GM10266 (cell line): ENCODE data around the gene CTF1.

Experiments used
- DNase-seq: peaks from one replicate; pipeline ENCODE4 v3.0.0; 2012; ENCODE audit errors: extremely low spot score
- TF ChIP-seq, protein P1 (sequence below): IDR thresholded peaks from 2 replicates; pipeline ENCODE4 v1.5.1; 2012; ENCODE audit warnings: mild to moderate bottlenecking, low read depth; ENCODE audit not compliant: control insufficient read depth, insufficient read depth; ENCODE audit errors: missing control alignments

Gene CTF1

DNA sequence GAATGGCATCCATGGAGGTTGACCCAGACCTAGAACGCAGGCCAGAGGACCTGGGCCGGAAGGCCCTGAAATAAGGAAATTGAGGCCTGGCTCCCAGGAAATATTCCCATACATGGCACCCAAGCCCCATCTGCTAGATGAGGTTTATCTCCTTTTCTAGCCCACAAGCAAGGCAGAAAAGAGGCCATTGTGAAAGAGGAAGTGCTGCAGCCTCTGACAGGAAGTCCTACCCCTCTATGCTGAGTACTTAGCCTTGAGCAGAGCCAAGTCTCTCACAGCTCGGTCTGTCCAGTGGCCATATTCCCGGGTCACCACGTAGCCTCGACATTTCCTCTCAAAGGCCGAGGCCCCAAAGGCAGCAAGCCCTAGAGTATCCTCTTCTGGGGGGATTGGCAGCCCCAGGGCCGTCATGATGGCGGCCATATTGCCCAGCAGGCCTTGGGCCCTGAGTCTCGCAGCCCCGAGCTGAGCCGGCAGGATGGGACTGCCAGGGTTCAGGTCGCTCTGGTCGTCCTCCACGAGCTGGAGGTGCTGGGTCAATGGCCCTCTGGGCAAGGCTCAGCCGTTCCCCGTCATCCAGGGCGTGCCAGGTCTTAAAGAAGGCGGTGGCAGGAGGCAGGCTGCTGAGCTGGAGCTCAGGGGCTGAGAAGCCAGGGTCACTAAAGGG is 7.8 kb downstream of the CTF1 start:
- TF ChIP-seq, protein P1, sequence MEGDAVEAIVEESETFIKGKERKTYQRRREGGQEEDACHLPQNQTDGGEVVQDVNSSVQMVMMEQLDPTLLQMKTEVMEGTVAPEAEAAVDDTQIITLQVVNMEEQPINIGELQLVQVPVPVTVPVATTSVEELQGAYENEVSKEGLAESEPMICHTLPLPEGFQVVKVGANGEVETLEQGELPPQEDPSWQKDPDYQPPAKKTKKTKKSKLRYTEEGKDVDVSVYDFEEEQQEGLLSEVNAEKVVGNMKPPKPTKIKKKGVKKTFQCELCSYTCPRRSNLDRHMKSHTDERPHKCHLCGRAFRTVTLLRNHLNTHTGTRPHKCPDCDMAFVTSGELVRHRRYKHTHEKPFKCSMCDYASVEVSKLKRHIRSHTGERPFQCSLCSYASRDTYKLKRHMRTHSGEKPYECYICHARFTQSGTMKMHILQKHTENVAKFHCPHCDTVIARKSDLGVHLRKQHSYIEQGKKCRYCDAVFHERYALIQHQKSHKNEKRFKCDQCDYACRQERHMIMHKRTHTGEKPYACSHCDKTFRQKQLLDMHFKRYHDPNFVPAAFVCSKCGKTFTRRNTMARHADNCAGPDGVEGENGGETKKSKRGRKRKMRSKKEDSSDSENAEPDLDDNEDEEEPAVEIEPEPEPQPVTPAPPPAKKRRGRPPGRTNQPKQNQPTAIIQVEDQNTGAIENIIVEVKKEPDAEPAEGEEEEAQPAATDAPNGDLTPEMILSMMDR, result no peak

DNA sequence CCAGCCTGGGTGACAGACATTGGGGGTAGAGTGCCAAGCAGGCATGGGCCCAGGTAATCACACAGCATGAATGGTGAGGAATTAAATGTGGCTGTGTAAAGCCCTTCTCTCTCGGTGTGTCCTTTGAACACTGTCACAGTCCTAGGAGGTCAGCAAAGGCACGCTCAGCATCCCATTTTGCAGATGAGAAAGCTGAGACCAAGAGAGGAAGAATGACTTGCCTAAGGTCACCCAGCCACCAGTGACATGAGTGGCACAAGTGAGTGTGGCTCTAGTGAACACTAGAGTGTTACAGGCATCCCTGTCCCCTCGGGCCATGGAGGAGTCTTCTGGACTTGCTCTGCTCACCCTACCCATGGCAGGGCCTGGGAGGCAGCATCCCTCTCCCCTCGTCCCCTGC is 10.7 kb downstream of the CTF1 start:
- TF ChIP-seq, protein P1, result no peak
- DNase-seq, result no peak

More for the DNA sequence above, 7.8 kb downstream of the CTF1 start:
- no peak for DNase-seq

DNA sequence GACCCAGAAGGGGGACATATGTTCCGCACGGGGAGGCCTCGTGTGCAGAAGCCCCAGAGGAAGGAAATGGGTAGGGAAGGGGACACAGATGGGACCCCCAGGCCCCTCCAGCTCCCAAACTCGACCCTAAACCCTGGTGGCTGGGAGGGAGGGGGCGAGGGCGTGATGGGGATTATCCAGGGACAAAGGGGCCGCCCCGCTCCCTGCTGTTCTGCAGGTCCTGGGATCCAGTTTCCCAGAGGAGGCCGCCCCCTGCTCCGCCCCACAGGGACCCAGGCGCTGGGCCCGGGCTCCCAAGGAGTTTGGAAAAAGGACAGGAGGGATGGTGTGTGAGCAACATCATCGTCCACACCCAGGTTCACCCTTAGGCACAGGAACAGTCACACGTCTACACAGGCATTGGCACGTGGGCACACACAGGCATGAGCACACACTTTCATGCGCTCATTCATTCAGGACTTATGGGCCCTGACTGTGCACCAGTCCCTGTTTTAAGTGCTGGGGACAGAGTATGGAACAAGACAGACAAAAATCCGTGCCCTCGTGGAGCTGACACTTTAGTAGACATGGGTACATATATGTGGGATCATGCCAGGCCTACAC is 14.1 kb downstream of the CTF1 start:
- no peak for DNase-seq
- TF ChIP-seq, protein P1, result no peak

DNA sequence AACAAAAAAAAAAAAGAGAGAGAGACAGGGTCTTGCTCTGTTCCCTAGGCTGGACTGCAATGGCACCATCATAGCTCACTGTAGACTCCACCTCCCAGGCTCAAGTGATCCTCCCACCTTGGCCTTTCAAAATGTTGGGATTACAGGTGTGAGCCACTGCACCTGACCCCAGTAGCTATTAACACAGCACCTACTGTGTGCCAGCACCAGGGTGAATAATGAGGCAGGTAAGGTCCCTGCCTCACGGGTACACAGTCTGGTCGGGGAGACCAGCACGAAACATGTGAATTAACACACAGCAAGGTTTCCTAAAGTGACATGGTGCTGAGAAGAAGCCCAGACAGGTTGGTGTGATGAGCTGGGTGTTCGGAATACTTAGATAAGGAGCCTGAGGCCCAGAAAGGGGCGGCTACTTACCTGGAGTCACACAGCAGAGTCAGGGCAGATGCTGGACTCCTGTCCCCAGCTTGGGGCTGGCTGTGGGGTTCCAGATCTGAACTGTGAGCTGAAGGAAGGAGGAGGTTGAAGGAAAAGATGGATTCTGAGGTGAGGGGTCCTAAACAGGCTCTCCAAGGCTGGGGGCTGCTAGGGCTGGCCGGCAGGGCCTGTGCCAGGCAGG is 16.5 kb downstream of the CTF1 start:
- TF ChIP-seq, protein P1, result no peak
- DNase-seq, result no peak

DNA sequence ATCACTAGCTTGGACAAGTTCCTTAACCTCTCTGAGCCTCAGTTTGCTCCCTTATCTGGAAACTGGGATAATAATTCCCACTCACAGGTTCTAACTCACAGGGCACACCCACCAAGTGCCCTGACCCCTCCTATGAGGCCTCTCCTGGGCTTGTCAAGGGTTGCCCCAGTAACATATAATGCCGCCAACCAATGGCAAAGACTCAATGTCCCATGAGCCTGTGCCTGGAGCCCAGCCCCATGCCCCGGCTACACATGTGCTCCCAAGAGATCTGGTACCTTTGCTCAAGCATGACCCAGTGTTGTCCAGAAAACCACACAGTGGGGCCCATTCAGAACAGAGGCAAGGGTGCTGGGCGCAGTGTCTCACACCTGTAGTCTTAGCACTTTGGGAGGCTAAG is 18.4 kb downstream of the CTF1 start:
- no peak for DNase-seq
- TF ChIP-seq, protein P1, result no peak

DNA sequence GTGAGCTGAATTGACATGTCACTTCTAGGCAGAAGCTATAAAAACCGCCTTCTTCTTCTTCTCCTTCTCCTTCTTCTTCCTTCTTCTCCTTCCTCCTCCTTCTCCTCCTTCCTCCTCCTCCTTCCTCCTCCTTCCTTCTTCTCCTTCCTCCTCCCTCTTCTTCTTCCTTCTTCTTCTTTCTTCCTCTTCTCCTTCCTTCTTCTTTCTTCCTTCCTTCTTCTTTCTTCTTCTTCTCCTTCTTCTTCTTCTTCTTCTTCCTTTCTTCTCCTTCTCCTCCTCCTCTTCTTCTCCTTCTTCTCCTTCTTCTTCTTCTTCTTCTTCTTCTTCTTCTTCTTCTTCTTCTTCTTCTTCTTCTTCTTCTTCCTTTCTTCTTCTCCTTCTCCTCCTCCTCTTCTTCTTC is 22.2 kb downstream of the CTF1 start:
- TF ChIP-seq, protein P1, result no peak
- no peak for DNase-seq

DNA sequence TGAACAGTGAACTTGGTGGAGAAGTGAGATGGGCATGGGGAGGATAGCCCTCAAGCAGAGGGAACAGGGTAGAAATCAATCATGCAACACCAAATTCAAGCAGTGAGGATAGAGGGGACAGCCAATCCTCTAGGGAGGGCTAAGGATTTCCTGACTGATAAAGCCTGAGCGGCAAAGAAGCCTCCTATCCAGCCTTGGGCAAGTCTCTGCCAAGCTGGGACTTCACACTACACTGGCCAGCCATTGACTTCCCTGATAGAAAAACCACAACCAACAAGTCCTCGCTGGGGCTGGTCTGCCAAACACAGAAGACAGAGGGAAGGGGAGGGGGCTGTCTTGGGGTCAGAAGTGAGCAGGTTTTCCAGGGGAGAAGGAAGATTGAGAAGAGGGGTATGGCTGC is 24.5 kb downstream of the CTF1 start:
- no peak for DNase-seq
- TF ChIP-seq, protein P1, result no peak
